Fibroblast of pulmonary artery (primary cell): ENCODE results near the gene MARCHF3.
"Not testable (repeated sequence)": the region's sequence is repeated elsewhere in the genome, so short reads cannot be mapped to it uniquely, and the experiment has no call there.

Experiments used
- DNase-seq: peaks from one replicate; pipeline ENCODE4 v3.0.0-alpha.2; 2010; ENCODE audit warnings: low read depth
- H3K4me3 ChIP-seq: replicated peaks from 2 replicates; pipeline ENCODE4 v1.5.1; 2011; ENCODE audit warnings: low read depth, mild to moderate bottlenecking, control low read depth, low read length, moderate library complexity
- CTCF ChIP-seq: IDR thresholded peaks from 2 replicates; pipeline ENCODE4 v1.5.1; 2011; ENCODE audit warnings: mild to moderate bottlenecking, control low read depth, low read length, inconsistent platforms; ENCODE audit errors: missing control alignments

MARCHF3 gene

GRCh38 chr5:127061956-127062355 is 31.6 kb upstream of the MARCHF3 start:
- no peak for DNase-seq
- no peak overlapping the region for H3K4me3 ChIP-seq
- no peak for TF ChIP-seq CTCF

GRCh38 chr5:127061537-127061936 is 31.2 kb upstream of the MARCHF3 start:
- H3K4me3 ChIP-seq = no peak overlapping the region
- no peak for TF ChIP-seq CTCF
- no peak for DNase-seq

- TF ChIP-seq CTCF = no peak
- DNase-seq = no peak
Measured at GRCh38 chr5:127060470-127060985, 30.2 kb upstream of the MARCHF3 start.

GRCh38 chr5:127056896-127057295 is 26.5 kb upstream of the MARCHF3 start:
- no peak for DNase-seq
- no peak for TF ChIP-seq CTCF
- H3K4me3 ChIP-seq = no peak overlapping the region

More at GRCh38 chr5:127060470-127060985, 30.2 kb upstream of the MARCHF3 start:
- H3K4me3 ChIP-seq = no peak overlapping the region

GRCh38 chr5:127055880-127056653 is 25.7 kb upstream of the MARCHF3 start:
- no peak for DNase-seq
- TF ChIP-seq CTCF = no peak
- H3K4me3 ChIP-seq = no peak overlapping the region

GRCh38 chr5:127053551-127053950 is 23.2 kb upstream of the MARCHF3 start:
- not testable (repeated sequence) for DNase-seq, H3K4me3 ChIP-seq

GRCh38 chr5:127053049-127053448 is 22.7 kb upstream of the MARCHF3 start:
- no peak overlapping the region for H3K4me3 ChIP-seq
- no peak for TF ChIP-seq CTCF
- no peak for DNase-seq
